Suprapubic skin (tissue), 4 donors: Measurements from ENCODE around the gene GRID2.

Experiments used
- POLR2A ChIP-seq, 2 donors: fragments of 450-650 bp; IDR thresholded peaks; one replicate each; pipeline ENCODE4 v1.6.1; 2017; ENCODE audit warnings: antibody characterized with exemption in 2 of 2, mild to moderate bottlenecking in 2 of 2, moderate library complexity in 2 of 2
- POLR2AphosphoS5 ChIP-seq, 3 donors: sonication (generic); formaldehyde crosslinking; IDR thresholded peaks; one replicate each; pipeline ENCODE4 v1.6.1; 2017; ENCODE audit warnings: antibody characterized with exemption in 3 of 3
- TF ChIP-seq, protein P1 (sequence below), 2 donors: fragments of 200-600 bp in 1 of 2; fragments of 450-650 bp in 1 of 2; sonication (generic) in 1 of 2; IDR thresholded peaks; one replicate each; pipeline ENCODE4 v1.5.1; 2016 to 2019; ENCODE audit warnings: antibody characterized with exemption in 2 of 2, mild to moderate bottlenecking in 1 of 2, moderate library complexity in 1 of 2

DNA sequence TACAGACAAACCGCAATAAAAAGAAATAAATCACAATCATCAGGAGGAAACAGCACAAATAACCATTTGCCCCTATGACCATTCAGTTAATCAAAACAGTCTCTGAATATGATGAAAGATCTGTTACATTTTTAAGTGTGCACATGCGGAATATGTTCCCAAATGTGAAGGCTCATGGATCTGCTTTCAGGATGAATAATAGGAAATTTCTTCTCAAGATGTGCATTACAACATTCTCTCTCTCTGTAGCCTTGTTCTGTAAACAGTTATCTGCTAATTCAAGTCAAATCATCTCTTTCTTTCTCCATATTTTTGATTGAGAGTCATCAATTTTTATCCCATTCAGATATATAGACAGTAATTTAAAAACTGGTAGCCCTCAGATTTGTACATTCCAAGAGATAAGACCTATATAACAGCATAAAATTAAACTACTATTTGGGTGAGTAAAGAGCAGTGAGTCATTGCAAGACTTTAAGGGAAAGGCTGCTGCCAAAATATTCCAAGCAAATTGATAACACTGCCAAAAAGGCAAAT is 1090.8 kb downstream of the GRID2 start:
- TF ChIP-seq, protein P1, sequence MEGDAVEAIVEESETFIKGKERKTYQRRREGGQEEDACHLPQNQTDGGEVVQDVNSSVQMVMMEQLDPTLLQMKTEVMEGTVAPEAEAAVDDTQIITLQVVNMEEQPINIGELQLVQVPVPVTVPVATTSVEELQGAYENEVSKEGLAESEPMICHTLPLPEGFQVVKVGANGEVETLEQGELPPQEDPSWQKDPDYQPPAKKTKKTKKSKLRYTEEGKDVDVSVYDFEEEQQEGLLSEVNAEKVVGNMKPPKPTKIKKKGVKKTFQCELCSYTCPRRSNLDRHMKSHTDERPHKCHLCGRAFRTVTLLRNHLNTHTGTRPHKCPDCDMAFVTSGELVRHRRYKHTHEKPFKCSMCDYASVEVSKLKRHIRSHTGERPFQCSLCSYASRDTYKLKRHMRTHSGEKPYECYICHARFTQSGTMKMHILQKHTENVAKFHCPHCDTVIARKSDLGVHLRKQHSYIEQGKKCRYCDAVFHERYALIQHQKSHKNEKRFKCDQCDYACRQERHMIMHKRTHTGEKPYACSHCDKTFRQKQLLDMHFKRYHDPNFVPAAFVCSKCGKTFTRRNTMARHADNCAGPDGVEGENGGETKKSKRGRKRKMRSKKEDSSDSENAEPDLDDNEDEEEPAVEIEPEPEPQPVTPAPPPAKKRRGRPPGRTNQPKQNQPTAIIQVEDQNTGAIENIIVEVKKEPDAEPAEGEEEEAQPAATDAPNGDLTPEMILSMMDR (IDR thresholded peaks at IDR 0.05), result no peak
- TF ChIP-seq POLR2A (IDR thresholded peaks at IDR 0.05) (no peak), POLR2AphosphoS5 (IDR thresholded peaks at IDR 0.05) (no peak)
